Keratinocyte (primary cell): ENCODE measurements around the gene CPVL. TPM values are rescaled to one million over a fixed set of nuclear protein-coding genes. Genes with fewer than 3 reads are reported as not detected.
A peak's percentile ranks its signal among the peaks of the same experiment; 100 is the strongest.

Experiments used
- DNase-seq: peaks from one replicate; pipeline ENCODE4 v3.0.0-alpha.2; 2011; ENCODE audit warnings: low read depth, missing footprints, low spot score
- FAIRE-seq: peaks from 2 replicates; lab custom pipeline; 2011; peaks lifted over from hg19 to GRCh38; lab: Jason Lieb, UNC
- H2AFZ ChIP-seq: 2 replicates; pipeline ENCODE4 v1.6.0; 2012; ENCODE audit warnings: low read length, control low read depth, inconsistent platforms; ENCODE audit not compliant: control insufficient read depth
- H3K27ac ChIP-seq: 2 replicates; pipeline ENCODE4 v1.5.1; 2011; ENCODE audit warnings: low read length; ENCODE audit not compliant: control insufficient read depth, insufficient read depth
- H3K27me3 ChIP-seq: 3 replicates; pipeline ENCODE4 v1.6.0; 2011; ENCODE audit warnings: low read length; ENCODE audit not compliant: control insufficient read depth, insufficient read depth; ENCODE audit errors: extremely low read depth
- H3K36me3 ChIP-seq, 2 experiments: 2 replicates in 1 of 2; 3 replicates in 1 of 2; pipeline ENCODE4 v1.5.1; 2011; ENCODE audit warnings: low read length in 2 of 2, mild to moderate bottlenecking in 1 of 2; ENCODE audit not compliant: control insufficient read depth in 2 of 2, insufficient read depth in 2 of 2; ENCODE audit errors: extremely low read depth in 1 of 2
- H3K4me1 ChIP-seq: 3 replicates; pipeline ENCODE4 v1.5.1; 2011; ENCODE audit warnings: low read length; ENCODE audit not compliant: control insufficient read depth, insufficient read depth; ENCODE audit errors: extremely low read depth
- H3K4me2 ChIP-seq: 3 replicates; pipeline ENCODE4 v1.6.0; 2011; ENCODE audit warnings: low read depth, low read length; ENCODE audit not compliant: control insufficient read depth, insufficient read depth; ENCODE audit errors: extremely low read depth
- H3K4me3 ChIP-seq, 3 experiments: fragments of 200-600 bp in 1 of 3; sonication (generic) in 1 of 3; 2 replicates in 2 of 3; 3 replicates in 1 of 3; pipeline ENCODE4 v1.5.1; 2011 to 2016; ENCODE audit warnings: low read length in 3 of 3, mild to moderate bottlenecking in 3 of 3, control low read depth in 2 of 3, inconsistent platforms in 1 of 3, low read depth in 1 of 3, mixed read lengths in 1 of 3, mixed run types in 1 of 3, moderate library complexity in 1 of 3; ENCODE audit not compliant: control insufficient read depth in 2 of 3, insufficient read depth in 2 of 3; ENCODE audit errors: extremely low read depth in 1 of 3
- H3K79me2 ChIP-seq: 2 replicates; pipeline ENCODE4 v1.6.0; 2012; ENCODE audit warnings: low read length; ENCODE audit not compliant: control insufficient read depth, insufficient read depth
- H3K9ac ChIP-seq: 3 replicates; pipeline ENCODE4 v1.6.0; 2011; ENCODE audit warnings: low read length; ENCODE audit not compliant: control insufficient read depth, insufficient read depth; ENCODE audit errors: extremely low read depth
- H3K9me1 ChIP-seq: 3 replicates; pipeline ENCODE4 v1.6.0; 2011; ENCODE audit warnings: low read length; ENCODE audit not compliant: control insufficient read depth, insufficient read depth; ENCODE audit errors: extremely low read depth
- H3K9me3 ChIP-seq: 2 replicates; pipeline ENCODE4 v1.5.1; 2012; ENCODE audit warnings: low read depth, low read length; ENCODE audit not compliant: control insufficient read depth
- H4K20me1 ChIP-seq: 3 replicates; pipeline ENCODE4 v1.6.0; 2011; ENCODE audit warnings: low read length; ENCODE audit not compliant: control insufficient read depth, insufficient read depth; ENCODE audit errors: extremely low read depth
- CTCF ChIP-seq, 3 experiments: IDR thresholded peaks in 1 of 3; conservative IDR thresholded peaks in 1 of 3; optimal IDR thresholded peaks in 1 of 3; 2 replicates in 2 of 3; 3 replicates in 1 of 3; pipeline versions ENCODE3 to v1.5.1; 2011; ENCODE audit warnings: low read length in 3 of 3, mild to moderate bottlenecking in 3 of 3, moderate library complexity in 2 of 3, control low read depth in 1 of 3, inconsistent platforms in 1 of 3; ENCODE audit not compliant: insufficient read depth in 2 of 3; ENCODE audit errors: extremely low read depth in 1 of 3
- EZH2 ChIP-seq: IDR thresholded peaks from one replicate; pipeline ENCODE4 v1.6.1; 2012; ENCODE audit warnings: inconsistent platforms, mild to moderate bottlenecking, low read length, moderate library complexity
- dilution Hi-C: fragments of 300-500 bp; cut with MboI; formaldehyde crosslinking; loops from one replicate; pipeline ENCODE4 v1.7.0; 2020; ENCODE audit warnings: low sequenced_read_pairs; ENCODE audit not compliant: extremely low pct_ligation_motif_present
- polyA plus RNA-seq, 5 experiments: library from polyadenylated mRNA; depleted of rRNA in 3 of 5; stranded (reverse) in 3 of 5; stranded (forward) in 1 of 5; unstranded in 1 of 5; fragments of >200 nt; gene quantifications; 1 replicate in 1 of 5; 2 replicates in 3 of 5; 3 replicates in 1 of 5; pipeline versions ENCODE4 v1.2.1 to v1.2.3, GENCODE V29; 2011 to 2012; ENCODE audit warnings: missing spikeins in 2 of 5, low read depth in 1 of 5, low replicate concordance in 1 of 5

Gene CPVL
- polyA plus RNA-seq, 1 donor (not counting 4 experiments of a cell fraction or from before 2014, with no cell fraction given), result 9.8 TPM

GRCh38 chr7:29142021-29142727 is 4.2 kb downstream of the CPVL start:
- Histone ChIP-seq H3K4me1 (peaks cover 36% of the 10 kb centered on the region), H3K9me1 (no peaks in the 10 kb centered on the region), H3K36me3 (no peaks in the 10 kb centered on the region), H3K79me2 (no peaks in the 10 kb centered on the region), H3K9me3 (no peaks in the 10 kb centered on the region), H3K27me3 (peaks cover 17% of the 10 kb centered on the region), H2AFZ (no peak overlapping the region), H3K4me2 (no peak overlapping the region), H3K4me3 (no peak overlapping the region), H3K27ac (no peak overlapping the region), H4K20me1 (no peaks in the 10 kb centered on the region), H3K9ac (no peak overlapping the region)
- FAIRE-seq (no peak), DNase-seq (no peak)
- TF ChIP-seq CTCF (optimal IDR thresholded peaks at IDR 0.05 in 1 of 3, IDR thresholded peaks at IDR 0.05 in 1 of 3, conservative IDR thresholded peaks at IDR 0.05 in 1 of 3; ENCODE audit: extremely low read depth in 1 of 3, insufficient read depth in 2 of 3, low read length in 3 of 3) (no peak), EZH2 (no peak)
- dilution Hi-C loops, result no loop called here

- H2AFZ ChIP-seq, result no peak overlapping the region
Measured at GRCh38 chr7:29140873-29141468, 5.4 kb downstream of the CPVL start.

More at GRCh38 chr7:29140873-29141468, 5.4 kb downstream of the CPVL start:
- Histone ChIP-seq H4K20me1 (no peaks in the 10 kb centered on the region), H3K36me3 (no peaks in the 10 kb centered on the region), H3K4me3 (no peak overlapping the region), H3K9me3 (no peaks in the 10 kb centered on the region), H3K9me1 (no peaks in the 10 kb centered on the region), H3K4me2 (no peak overlapping the region), H3K4me1 (peaks cover 29% of the 10 kb centered on the region), H3K79me2 (no peaks in the 10 kb centered on the region), H3K27me3 (peaks cover 8% of the 10 kb centered on the region), H3K27ac (no peak overlapping the region), H3K9ac (no peak overlapping the region)
- DNase-seq, result no peak
- peak; percentile 59 for FAIRE-seq
- dilution Hi-C loops, result no loop called here
- TF ChIP-seq EZH2, result no peak
- TF ChIP-seq CTCF (optimal IDR thresholded peaks at IDR 0.05 in 1 of 3, IDR thresholded peaks at IDR 0.05 in 1 of 3, conservative IDR thresholded peaks at IDR 0.05 in 1 of 3; ENCODE audit: extremely low read depth in 1 of 3, insufficient read depth in 2 of 3, low read length in 3 of 3), result no peak
